ENCODE data around the gene ZNF621.

Gene ZNF621

GRCh38 chr3:40574050-40574449 lies 49.3 kb downstream of the ZNF621 start:
- TF ChIP-seq POU2F2 (IDR thresholded peaks at IDR 0.05; ENCODE audit: low read depth, low read length), result no peak
- no peak for TF ChIP-seq SPI1 (IDR thresholded peaks at IDR 0.05; ENCODE audit: low read depth, low read length)
- DNase-seq (ENCODE audit: insufficient read length, low spot score) (no peak), FAIRE-seq (no peak)

- no peak for TF ChIP-seq SPI1 (IDR thresholded peaks at IDR 0.05; ENCODE audit: low read depth, low read length)
- no peak for TF ChIP-seq POU2F2 (IDR thresholded peaks at IDR 0.05; ENCODE audit: low read depth, low read length)
- no peak for TF ChIP-seq POLR2AphosphoS5 (IDR thresholded peaks at IDR 0.05; ENCODE audit: low read depth, low read length)
- TF ChIP-seq TAF1 (IDR thresholded peaks at IDR 0.05; ENCODE audit: low read depth, low read length), result no peak
- no peak for TF ChIP-seq PAX5 (IDR thresholded peaks at IDR 0.05; ENCODE audit: insufficient read depth, low read length, severe bottlenecking)
- TF ChIP-seq POLR2A (IDR thresholded peaks at IDR 0.05; ENCODE audit: low read depth, low read length), result no peak
- FAIRE-seq (no peak), DNase-seq (ENCODE audit: insufficient read length, low spot score) (no peak)
These were observed 49.9 kb downstream of the ZNF621 start for GRCh38 chr3:40574661-40575060.

GRCh38 chr3:40576396-40576795 lies 51.6 kb downstream of the ZNF621 start:
- DNase-seq (ENCODE audit: insufficient read length, low spot score), result no peak
- TF ChIP-seq SPI1 (IDR thresholded peaks at IDR 0.05; ENCODE audit: low read depth, low read length) (no peak), POLR2AphosphoS5 (IDR thresholded peaks at IDR 0.05; ENCODE audit: low read depth, low read length) (no peak), PAX5 (IDR thresholded peaks at IDR 0.05; ENCODE audit: insufficient read depth, low read length, severe bottlenecking) (no peak), POLR2A (IDR thresholded peaks at IDR 0.05; ENCODE audit: low read depth, low read length) (no peak), TAF1 (IDR thresholded peaks at IDR 0.05; ENCODE audit: low read depth, low read length) (no peak), POU2F2 (IDR thresholded peaks at IDR 0.05; ENCODE audit: low read depth, low read length) (no peak)
- FAIRE-seq, result no peak

GRCh38 chr3:40580494-40581091 lies 55.8 kb downstream of the ZNF621 start:
- FAIRE-seq (peak; percentile 95), DNase-seq (ENCODE audit: insufficient read length, low spot score) (peak; percentile 41)
- TF ChIP-seq TAF1 (IDR thresholded peaks at IDR 0.05; ENCODE audit: low read depth, low read length) (no peak), PAX5 (IDR thresholded peaks at IDR 0.05; ENCODE audit: insufficient read depth, low read length, severe bottlenecking) (no peak)

GRCh38 chr3:40581166-40581565 lies 56.4 kb downstream of the ZNF621 start:
- no peak for FAIRE-seq
- TF ChIP-seq PAX5 (IDR thresholded peaks at IDR 0.05; ENCODE audit: insufficient read depth, low read length, severe bottlenecking) (no peak), POLR2AphosphoS5 (IDR thresholded peaks at IDR 0.05; ENCODE audit: low read depth, low read length) (no peak), TAF1 (IDR thresholded peaks at IDR 0.05; ENCODE audit: low read depth, low read length) (no peak), POU2F2 (IDR thresholded peaks at IDR 0.05; ENCODE audit: low read depth, low read length) (no peak), SPI1 (IDR thresholded peaks at IDR 0.05; ENCODE audit: low read depth, low read length) (no peak), POLR2A (IDR thresholded peaks at IDR 0.05; ENCODE audit: low read depth, low read length) (no peak)
- no peak for DNase-seq (ENCODE audit: insufficient read length, low spot score)

- DNase-seq (ENCODE audit: insufficient read length, low spot score) (no peak), FAIRE-seq (no peak)
- TF ChIP-seq POLR2AphosphoS5 (IDR thresholded peaks at IDR 0.05; ENCODE audit: low read depth, low read length) (no peak), POU2F2 (IDR thresholded peaks at IDR 0.05; ENCODE audit: low read depth, low read length) (no peak), POLR2A (IDR thresholded peaks at IDR 0.05; ENCODE audit: low read depth, low read length) (no peak), SPI1 (IDR thresholded peaks at IDR 0.05; ENCODE audit: low read depth, low read length) (no peak), TAF1 (IDR thresholded peaks at IDR 0.05; ENCODE audit: low read depth, low read length) (no peak)
These were observed 57.8 kb downstream of the ZNF621 start for GRCh38 chr3:40582401-40583027.

- TF ChIP-seq POLR2AphosphoS5 (IDR thresholded peaks at IDR 0.05; ENCODE audit: low read depth, low read length) (no peak), TAF1 (IDR thresholded peaks at IDR 0.05; ENCODE audit: low read depth, low read length) (no peak), SPI1 (IDR thresholded peaks at IDR 0.05; ENCODE audit: low read depth, low read length) (no peak), POU2F2 (IDR thresholded peaks at IDR 0.05; ENCODE audit: low read depth, low read length) (no peak), PAX5 (IDR thresholded peaks at IDR 0.05; ENCODE audit: insufficient read depth, low read length, severe bottlenecking) (no peak), POLR2A (IDR thresholded peaks at IDR 0.05; ENCODE audit: low read depth, low read length) (no peak)
- no peak for DNase-seq (ENCODE audit: insufficient read length, low spot score)
- no peak for FAIRE-seq
These were observed 58.9 kb downstream of the ZNF621 start for GRCh38 chr3:40583691-40584090.

- no peak for TF ChIP-seq PAX5 (IDR thresholded peaks at IDR 0.05; ENCODE audit: insufficient read depth, low read length, severe bottlenecking)
- TF ChIP-seq SPI1 (IDR thresholded peaks at IDR 0.05; ENCODE audit: low read depth, low read length), result no peak
- no peak for TF ChIP-seq TAF1 (IDR thresholded peaks at IDR 0.05; ENCODE audit: low read depth, low read length)
- no peak for TF ChIP-seq POLR2AphosphoS5 (IDR thresholded peaks at IDR 0.05; ENCODE audit: low read depth, low read length)
- peak; percentile 92 for FAIRE-seq
- DNase-seq (ENCODE audit: insufficient read length, low spot score), result peak; percentile 39
These were observed 59.9 kb downstream of the ZNF621 start for GRCh38 chr3:40584625-40585189.

GRCh38 chr3:40585381-40586016 lies 60.7 kb downstream of the ZNF621 start:
- DNase-seq (ENCODE audit: insufficient read length, low spot score) (no peak), FAIRE-seq (peak; percentile 79)
- TF ChIP-seq PAX5 (IDR thresholded peaks at IDR 0.05; ENCODE audit: insufficient read depth, low read length, severe bottlenecking) (no peak), POLR2A (IDR thresholded peaks at IDR 0.05; ENCODE audit: low read depth, low read length) (no peak), TAF1 (IDR thresholded peaks at IDR 0.05; ENCODE audit: low read depth, low read length) (no peak), POU2F2 (IDR thresholded peaks at IDR 0.05; ENCODE audit: low read depth, low read length) (no peak), SPI1 (IDR thresholded peaks at IDR 0.05; ENCODE audit: low read depth, low read length) (no peak), POLR2AphosphoS5 (IDR thresholded peaks at IDR 0.05; ENCODE audit: low read depth, low read length) (no peak)

Data from GM12891 (cell line).